Gastrocnemius medialis (tissue), 4 donors: ENCODE results near the gene PCSK6.
A peak's percentile ranks its signal among the peaks of the same experiment; 100 is the strongest.

Experiments
- POLR2A ChIP-seq, 2 donors: fragments of 450-650 bp; IDR thresholded peaks; one replicate each; pipeline ENCODE4 v1.6.1; 2017; ENCODE audit warnings: antibody characterized with exemption in 2 of 2, mild to moderate bottlenecking in 2 of 2, moderate library complexity in 2 of 2
- TF ChIP-seq, protein P1 (sequence below), 5 experiments: fragments of 450-650 bp in 3 of 5; fragments of 200-600 bp in 2 of 5; sonication (generic) in 2 of 5; IDR thresholded peaks in 4 of 5; conservative IDR thresholded peaks in 1 of 5; 1 replicate in 4 of 5; 2 replicates in 1 of 5; pipeline ENCODE4 v1.5.1; 2016 to 2019; ENCODE audit warnings: antibody characterized with exemption in 5 of 5, mild to moderate bottlenecking in 3 of 5, moderate library complexity in 3 of 5

DNA sequence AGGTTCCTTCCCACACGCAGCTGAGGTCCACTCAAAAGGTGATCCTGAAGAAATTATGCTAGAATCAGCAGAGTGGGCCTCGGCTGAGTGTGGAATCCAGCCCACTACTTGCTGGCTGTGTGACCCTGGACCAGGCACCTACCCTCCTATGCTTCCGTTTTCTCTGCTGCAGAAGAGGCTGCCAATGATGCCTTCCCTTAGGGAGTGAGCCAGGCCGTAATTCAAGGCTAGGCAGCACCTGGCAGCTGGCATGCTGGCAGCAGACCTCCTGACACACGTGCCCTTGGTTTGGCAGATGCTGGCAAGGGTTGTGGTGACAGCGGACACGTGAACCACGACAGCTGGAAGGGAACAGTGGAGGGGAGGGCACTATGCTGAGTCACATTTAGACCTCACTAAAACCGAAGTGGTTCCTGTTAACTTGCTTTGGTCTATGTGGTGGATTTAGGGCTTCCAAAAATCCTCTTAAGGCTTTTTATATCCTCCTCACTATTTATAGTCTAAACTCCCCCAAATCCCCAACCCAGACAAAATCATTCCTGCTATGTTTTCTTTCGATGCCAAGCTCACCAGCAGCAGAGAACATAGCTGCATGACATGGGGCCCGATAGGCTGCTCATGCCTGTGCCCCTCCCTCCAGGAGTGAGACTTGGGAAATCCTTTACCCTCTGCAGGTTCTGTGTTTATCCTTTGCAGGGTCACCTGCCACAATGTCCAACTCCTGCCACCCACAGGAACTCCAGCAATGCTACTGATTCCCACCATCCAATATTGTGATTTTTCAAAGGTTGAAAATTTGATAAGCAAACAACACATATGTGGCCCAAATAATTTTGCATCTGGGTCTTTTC is 10.6 kb upstream of the PCSK6 start:
- TF ChIP-seq, protein P1, sequence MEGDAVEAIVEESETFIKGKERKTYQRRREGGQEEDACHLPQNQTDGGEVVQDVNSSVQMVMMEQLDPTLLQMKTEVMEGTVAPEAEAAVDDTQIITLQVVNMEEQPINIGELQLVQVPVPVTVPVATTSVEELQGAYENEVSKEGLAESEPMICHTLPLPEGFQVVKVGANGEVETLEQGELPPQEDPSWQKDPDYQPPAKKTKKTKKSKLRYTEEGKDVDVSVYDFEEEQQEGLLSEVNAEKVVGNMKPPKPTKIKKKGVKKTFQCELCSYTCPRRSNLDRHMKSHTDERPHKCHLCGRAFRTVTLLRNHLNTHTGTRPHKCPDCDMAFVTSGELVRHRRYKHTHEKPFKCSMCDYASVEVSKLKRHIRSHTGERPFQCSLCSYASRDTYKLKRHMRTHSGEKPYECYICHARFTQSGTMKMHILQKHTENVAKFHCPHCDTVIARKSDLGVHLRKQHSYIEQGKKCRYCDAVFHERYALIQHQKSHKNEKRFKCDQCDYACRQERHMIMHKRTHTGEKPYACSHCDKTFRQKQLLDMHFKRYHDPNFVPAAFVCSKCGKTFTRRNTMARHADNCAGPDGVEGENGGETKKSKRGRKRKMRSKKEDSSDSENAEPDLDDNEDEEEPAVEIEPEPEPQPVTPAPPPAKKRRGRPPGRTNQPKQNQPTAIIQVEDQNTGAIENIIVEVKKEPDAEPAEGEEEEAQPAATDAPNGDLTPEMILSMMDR (IDR thresholded peaks at IDR 0.05 in 4 of 5, conservative IDR thresholded peaks at IDR 0.05 in 1 of 5), result peak in 1 of 5 experiments; percentile 11
- TF ChIP-seq POLR2A (IDR thresholded peaks at IDR 0.05), result peak in 1 of 2 donors; percentile 31
